CD14-positive monocyte (primary cell): ENCODE results near the gene B3GNT2. TPM values are rescaled to one million over a fixed set of nuclear protein-coding genes. Genes with fewer than 3 reads are reported as not detected.

Source experiments
- DNase-seq, 3 donors: peaks; one replicate each; pipeline ENCODE4 v3.0.0-alpha.2; 2011 to 2022
- H2AFZ ChIP-seq: 2 replicates; pipeline ENCODE4 v1.6.0; 2012; ENCODE audit warnings: mild to moderate bottlenecking, low read depth, low read length, inconsistent platforms; ENCODE audit not compliant: insufficient read depth, poor library complexity, severe bottlenecking
- H3K27ac ChIP-seq, 2 donors: 1 replicate in 1 of 2; 2 replicates in 1 of 2; pipeline ENCODE4 v1.5.1; 2012 to 2013; ENCODE audit warnings: low read length in 2 of 2, control low read depth in 1 of 2, inconsistent platforms in 1 of 2, low read depth in 1 of 2, mild to moderate bottlenecking in 1 of 2
- H3K27me3 ChIP-seq, 2 donors: one replicate each; pipeline versions ENCODE4 v1.6.0 to v1.6.1; 2011 to 2013; ENCODE audit warnings: low read length in 2 of 2; ENCODE audit not compliant: control insufficient read depth in 2 of 2, insufficient read depth in 2 of 2
- H3K36me3 ChIP-seq, 2 donors: replicated peaks in 1 of 2; 1 replicate in 1 of 2; 2 replicates in 1 of 2; pipeline versions ENCODE4 v1.5.1 to v1.6.1; 2012 to 2013; ENCODE audit warnings: low read length in 2 of 2, control low read depth in 1 of 2, inconsistent platforms in 1 of 2, mild to moderate bottlenecking in 1 of 2; ENCODE audit not compliant: insufficient read depth in 2 of 2, control insufficient read depth in 1 of 2
- H3K4me1 ChIP-seq, 2 donors: 1 replicate in 1 of 2; 2 replicates in 1 of 2; pipeline versions ENCODE4 v1.5.1 to v1.6.1; 2012 to 2013; ENCODE audit warnings: low read length in 2 of 2, control low read depth in 1 of 2, inconsistent platforms in 1 of 2, mild to moderate bottlenecking in 1 of 2, moderate library complexity in 1 of 2; ENCODE audit not compliant: insufficient read depth in 2 of 2, control insufficient read depth in 1 of 2
- H3K4me2 ChIP-seq: replicated peaks from 2 replicates; pipeline ENCODE3; 2012; ENCODE audit warnings: low read length, moderate library complexity, mild to moderate bottlenecking; ENCODE audit not compliant: poor library complexity, severe bottlenecking; ENCODE audit errors: extremely low read depth
- H3K4me3 ChIP-seq, 3 experiments: fragments of 200-600 bp in 1 of 3; sonication (generic) in 1 of 3; replicated peaks in 1 of 3; 1 replicate in 2 of 3; 2 replicates in 1 of 3; pipeline ENCODE4 v1.5.1; 2011 to 2013; ENCODE audit warnings: low read length in 3 of 3, mild to moderate bottlenecking in 3 of 3, control low read depth in 2 of 3, low read depth in 2 of 3, inconsistent platforms in 1 of 3, moderate library complexity in 1 of 3
- H3K79me2 ChIP-seq: 2 replicates; pipeline ENCODE4 v1.6.0; 2012; ENCODE audit warnings: mild to moderate bottlenecking, control low read depth, inconsistent platforms, low read length, moderate library complexity; ENCODE audit not compliant: insufficient read depth
- H3K9ac ChIP-seq: 2 replicates; pipeline ENCODE4 v1.6.0; 2017; ENCODE audit warnings: low read length, mild to moderate bottlenecking; ENCODE audit not compliant: insufficient read depth, poor library complexity, severe bottlenecking
- H3K9me3 ChIP-seq, 2 donors: replicated peaks in 1 of 2; 1 replicate in 1 of 2; 2 replicates in 1 of 2; pipeline versions ENCODE4 v1.5.1 to v1.6.1; 2012 to 2013; ENCODE audit warnings: low read length in 2 of 2, control low read depth in 1 of 2; ENCODE audit not compliant: control insufficient read depth in 1 of 2, insufficient read depth in 1 of 2
- H4K20me1 ChIP-seq: 2 replicates; pipeline ENCODE4 v1.6.0; 2012; ENCODE audit warnings: mild to moderate bottlenecking, low read length, control low read depth, moderate library complexity; ENCODE audit not compliant: insufficient read depth
- H3K27ac Mint-ChIP-seq, 7 donors: one replicate each; pipeline ENCODE4 v1.8.0; 2020; ENCODE audit warnings: mild to moderate bottlenecking in 7 of 7, mixed read lengths in 7 of 7, moderate library complexity in 6 of 7, inconsistent platforms in 2 of 7
- H3K27me3 Mint-ChIP-seq, 3 donors: one replicate each; pipeline ENCODE4 v1.8.0; 2021 to 2022; ENCODE audit warnings: low read depth in 3 of 3, mild to moderate bottlenecking in 3 of 3, mixed read lengths in 3 of 3, moderate library complexity in 3 of 3, inconsistent platforms in 1 of 3
- H3K36me3 Mint-ChIP-seq, 2 donors: one replicate each; pipeline ENCODE4 v1.8.0; 2020; ENCODE audit warnings: mixed read lengths in 2 of 2, inconsistent platforms in 1 of 2, mild to moderate bottlenecking in 1 of 2
- H3K4me1 Mint-ChIP-seq: one replicate; pipeline ENCODE4 v1.8.0; 2020; ENCODE audit warnings: mild to moderate bottlenecking, mixed read lengths
- H3K4me3 Mint-ChIP-seq, 2 donors: one replicate each; pipeline ENCODE4 v1.8.0; 2020; ENCODE audit warnings: mild to moderate bottlenecking in 2 of 2, mixed read lengths in 2 of 2, moderate library complexity in 1 of 2
- H3K9me3 Mint-ChIP-seq, 7 donors: one replicate each; pipeline ENCODE4 v1.8.0; 2020 to 2022; ENCODE audit warnings: mixed read lengths in 7 of 7, mild to moderate bottlenecking in 6 of 7, moderate library complexity in 6 of 7, inconsistent platforms in 2 of 7
- CTCF ChIP-seq: fragments of 200-600 bp; IDR thresholded peaks from one replicate; pipeline ENCODE4 v1.8.0; 2022; ENCODE audit warnings: antibody characterized with exemption, mild to moderate bottlenecking
- WGBS: methylation state at CpG from one replicate; pipeline ENCODE4 v1.1.5; 2013; ENCODE audit warnings: missing lambda C conversion rate; ENCODE audit not compliant: insufficient coverage; 5-methylcytosine and 5-hydroxymethylcytosine counted together
- intact Hi-C, 2 donors: fragments of 100-400 bp; cut with micrococcal nuclease; formaldehyde crosslinking; loops; one replicate each; pipeline versions ENCODE4 v1.15.0 to v1.15.1; 2023
- polyA plus RNA-seq, 3 donors: library from polyadenylated mRNA; depleted of rRNA in 1 of 3; unstranded in 2 of 3; stranded (reverse) in 1 of 3; fragments of 300-500 nt in 2 of 3; fragments of >200 nt in 1 of 3; fragmentation: Illumina TruSeq in 2 of 3; gene quantifications; 1 replicate in 2 of 3; 2 replicates in 1 of 3; pipeline ENCODE4 v1.2.3, GENCODE V29; 2012 to 2021

B3GNT2 gene
- polyA plus RNA-seq, 3 donors, result 15.9 to 34.7 (median 18.5) TPM

- no peak overlapping the region for H2AFZ ChIP-seq
- H3K27ac ChIP-seq, result peak overlapping the region in 1 of 2 donors; percentile 52
- no peak for TF ChIP-seq CTCF
- Mint-ChIP-seq H3K27ac (peak overlapping the region in 3 of 7 donors; percentile 26 to 76 (median 28)), H3K4me3 (no peak overlapping the region), H3K36me3 (peaks cover 16 to 38% of the 10 kb centered on the region in 2 donors), H3K27me3 (no peaks in the 10 kb centered on the region), H3K4me1 (peaks cover 66% of the 10 kb centered on the region), H3K9me3 (peaks cover 4 to 12% (median 7%) of the 10 kb centered on the region in 7 donors)
- H4K20me1 ChIP-seq, result peaks cover 100% of the 10 kb centered on the region
- H3K9me3 ChIP-seq, result peaks cover 5 to 8% of the 10 kb centered on the region in 2 donors
- H3K9ac ChIP-seq, result no peak overlapping the region
- H3K4me2 ChIP-seq, result no peak overlapping the region
- H3K36me3 ChIP-seq, result peaks cover 0 to 22% of the 10 kb centered on the region in 2 donors
- H3K27me3 ChIP-seq, result no peaks in the 10 kb centered on the region
- intact Hi-C loops, result no loop called here
- H3K79me2 ChIP-seq, result peaks cover 100% of the 10 kb centered on the region
- peaks cover 9 to 26% of the 10 kb centered on the region in 2 donors for H3K4me1 ChIP-seq
- no peak for DNase-seq
- no peak overlapping the region for H3K4me3 ChIP-seq
- 82% methylated on average over 5 of the region's 5 CpGs for WGBS
Observed at GRCh38 chr2:62208758-62209114, 12.8 kb downstream of the B3GNT2 start.

GRCh38 chr2:62209427-62209991 lies 13.6 kb downstream of the B3GNT2 start:
- Histone ChIP-seq H3K4me1 (peaks cover 14 to 27% of the 10 kb centered on the region in 2 donors), H3K36me3 (peaks cover 0 to 22% of the 10 kb centered on the region in 2 donors), H3K79me2 (peaks cover 100% of the 10 kb centered on the region), H3K4me2 (no peak overlapping the region), H3K4me3 (no peak overlapping the region), H3K27ac (peak overlapping the region in 1 of 2 donors; percentile 40), H4K20me1 (peaks cover 100% of the 10 kb centered on the region), H3K9me3 (peaks cover 5 to 8% of the 10 kb centered on the region in 2 donors), H2AFZ (no peak overlapping the region), H3K27me3 (no peaks in the 10 kb centered on the region), H3K9ac (no peak overlapping the region)
- Mint-ChIP-seq H3K27me3 (no peaks in the 10 kb centered on the region), H3K9me3 (peaks cover 4 to 12% (median 7%) of the 10 kb centered on the region in 7 donors), H3K4me3 (no peak overlapping the region), H3K27ac (peak overlapping the region in 3 of 7 donors; percentile 46 to 76 (median 70)), H3K4me1 (peaks cover 67% of the 10 kb centered on the region), H3K36me3 (peaks cover 19 to 42% of the 10 kb centered on the region in 2 donors)
- 96% methylated on average over 3 of the region's 8 CpGs for whole genome bisulfite sequencing
- intact Hi-C loops, result no loop called here
- no peak for TF ChIP-seq CTCF
- DNase-seq, result no peak
